GM12874 (cell line): ENCODE measurements around the gene NPR1.

Source experiments
- TF ChIP-seq, protein P1 (sequence below): IDR thresholded peaks from 2 replicates; pipeline ENCODE4 v1.5.1; 2011; ENCODE audit warnings: low read depth, mild to moderate bottlenecking, control low read depth, low read length, moderate library complexity; ENCODE audit not compliant: insufficient read depth

Gene NPR1

DNA sequence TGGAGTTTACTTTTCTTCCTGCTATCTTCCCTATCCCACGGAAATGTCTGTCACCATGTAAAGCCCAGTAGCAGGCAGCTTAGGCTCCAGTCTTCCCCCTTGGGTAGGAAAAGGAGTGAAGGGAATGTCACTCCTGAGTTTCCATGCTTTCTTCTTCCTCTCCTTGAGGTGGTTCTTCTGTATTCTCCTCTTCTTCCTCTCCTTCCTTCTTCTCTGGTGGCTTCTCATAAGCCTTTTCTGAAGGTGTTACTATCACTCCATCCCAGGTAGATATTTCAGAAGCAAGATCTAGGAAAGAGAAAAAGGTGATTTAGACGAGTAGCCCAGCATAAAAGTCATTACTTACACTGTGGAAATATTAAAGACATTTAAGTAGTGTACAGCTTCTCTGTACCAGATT is 16.2 kb upstream of the NPR1 start:
- TF ChIP-seq, protein P1, sequence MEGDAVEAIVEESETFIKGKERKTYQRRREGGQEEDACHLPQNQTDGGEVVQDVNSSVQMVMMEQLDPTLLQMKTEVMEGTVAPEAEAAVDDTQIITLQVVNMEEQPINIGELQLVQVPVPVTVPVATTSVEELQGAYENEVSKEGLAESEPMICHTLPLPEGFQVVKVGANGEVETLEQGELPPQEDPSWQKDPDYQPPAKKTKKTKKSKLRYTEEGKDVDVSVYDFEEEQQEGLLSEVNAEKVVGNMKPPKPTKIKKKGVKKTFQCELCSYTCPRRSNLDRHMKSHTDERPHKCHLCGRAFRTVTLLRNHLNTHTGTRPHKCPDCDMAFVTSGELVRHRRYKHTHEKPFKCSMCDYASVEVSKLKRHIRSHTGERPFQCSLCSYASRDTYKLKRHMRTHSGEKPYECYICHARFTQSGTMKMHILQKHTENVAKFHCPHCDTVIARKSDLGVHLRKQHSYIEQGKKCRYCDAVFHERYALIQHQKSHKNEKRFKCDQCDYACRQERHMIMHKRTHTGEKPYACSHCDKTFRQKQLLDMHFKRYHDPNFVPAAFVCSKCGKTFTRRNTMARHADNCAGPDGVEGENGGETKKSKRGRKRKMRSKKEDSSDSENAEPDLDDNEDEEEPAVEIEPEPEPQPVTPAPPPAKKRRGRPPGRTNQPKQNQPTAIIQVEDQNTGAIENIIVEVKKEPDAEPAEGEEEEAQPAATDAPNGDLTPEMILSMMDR = no peak

DNA sequence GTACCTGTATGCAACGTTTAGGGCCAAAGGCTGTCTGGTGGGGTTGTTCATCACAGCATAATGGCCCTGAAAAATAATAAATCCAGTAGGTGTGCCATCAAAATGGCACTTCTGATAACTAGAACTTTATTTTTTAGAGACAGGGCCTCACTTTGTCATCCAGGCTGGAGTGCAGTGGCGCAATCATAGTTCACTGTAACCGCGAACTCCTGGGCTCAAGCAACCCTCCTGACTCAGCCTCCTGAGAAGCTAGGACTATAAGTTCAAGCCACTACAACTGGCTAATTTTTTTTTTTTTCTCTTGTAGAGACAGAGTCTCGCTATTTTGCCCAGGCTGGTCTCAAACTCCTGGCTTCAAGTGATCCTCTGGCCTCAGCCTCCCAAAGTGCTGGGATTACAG is 15.3 kb upstream of the NPR1 start:
- TF ChIP-seq, protein P1 = no peak

- TF ChIP-seq, protein P1 = no peak
Observed at GRCh38 chr1:153667439-153667838, 11.0 kb upstream of the NPR1 start.

- TF ChIP-seq, protein P1 = no peak
Observed at GRCh38 chr1:153669606-153670005, 8.9 kb upstream of the NPR1 start.

- TF ChIP-seq, protein P1 = no peak
Observed at GRCh38 chr1:153670257-153670858, 8.1 kb upstream of the NPR1 start.

DNA sequence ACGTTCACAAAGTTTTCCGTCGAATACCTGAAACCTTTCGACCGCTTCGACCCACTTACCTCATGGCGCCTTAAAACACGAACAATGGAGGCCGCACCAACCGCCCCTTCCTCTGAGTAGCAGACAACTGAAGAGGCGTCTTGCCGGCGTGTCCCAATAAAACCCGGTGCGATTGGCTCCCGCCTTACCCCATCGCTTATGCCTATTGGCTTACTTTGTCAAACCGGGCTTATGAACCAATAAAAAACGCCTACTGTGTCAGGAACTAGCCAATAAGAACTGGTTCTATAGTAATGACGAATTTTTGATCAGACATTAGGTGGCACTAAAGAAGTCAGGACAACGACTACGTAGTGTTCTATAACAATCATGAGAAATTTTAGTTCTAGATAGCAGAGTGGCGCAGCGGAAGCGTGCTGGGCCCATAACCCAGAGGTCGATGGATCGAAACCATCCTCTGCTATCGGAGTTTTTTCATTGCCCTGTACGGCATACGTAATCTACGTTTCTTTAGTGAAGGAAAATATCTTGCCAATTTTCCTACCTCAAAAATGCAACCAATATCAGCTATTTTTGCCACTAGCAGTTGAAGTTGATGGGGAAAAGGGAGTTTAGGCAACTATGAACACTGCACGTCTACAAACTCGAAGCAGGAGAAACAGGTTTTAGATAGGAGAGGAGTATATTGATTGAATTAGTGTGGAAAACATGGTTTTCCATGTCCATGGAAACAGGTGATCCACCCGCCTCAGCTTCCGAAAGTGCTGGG is 7.4 kb upstream of the NPR1 start, which contains the start of gene ILF2:
Gene ILF2, minus strand, starts transcription at position 135 of the 769 bp plus-strand sequence. Its CDS starts 71 bp downstream, at position 64.
- TF ChIP-seq, protein P1 = 0 out of 2 replicates have a peak, but pooled peaks have one; percentile 1

GRCh38 chr1:153673511-153673910 is 5.0 kb upstream of the NPR1 start:
- TF ChIP-seq, protein P1 = no peak
